ENCODE measurements around the gene DKK3.
A peak's percentile ranks its signal among the peaks of the same experiment; 100 is the strongest.

Gene DKK3

DNA sequence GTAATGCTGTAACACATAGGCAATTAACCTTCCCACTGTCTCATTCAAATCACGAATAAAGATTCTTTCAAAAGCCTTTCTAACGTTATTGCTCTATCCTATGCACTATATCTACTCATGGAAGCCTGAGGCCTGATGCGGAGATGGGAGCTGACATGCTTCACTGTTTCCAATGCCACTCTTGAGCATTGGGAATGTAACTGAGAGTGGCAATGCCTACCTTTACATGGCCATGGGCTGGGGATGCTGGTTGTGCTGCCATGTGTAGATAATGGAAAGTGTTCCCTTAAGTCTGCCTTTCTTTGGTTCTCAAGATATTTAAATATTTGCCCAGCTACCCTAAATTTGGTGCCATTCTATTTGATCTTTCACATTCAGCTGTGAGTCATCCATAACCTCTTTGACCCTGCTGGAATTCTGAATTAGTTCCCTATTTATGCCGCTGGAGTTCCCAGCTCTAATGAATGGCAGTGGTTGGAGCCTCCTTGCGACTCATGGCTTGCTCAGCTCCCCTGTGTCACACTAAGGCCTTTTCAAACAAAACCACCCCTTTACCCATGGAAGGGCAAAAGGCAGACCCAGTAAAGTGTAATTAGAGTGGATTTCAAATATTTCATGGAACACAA lies 21.4 kb upstream of the DKK3 start:
- DNase-seq = no peak

DNA sequence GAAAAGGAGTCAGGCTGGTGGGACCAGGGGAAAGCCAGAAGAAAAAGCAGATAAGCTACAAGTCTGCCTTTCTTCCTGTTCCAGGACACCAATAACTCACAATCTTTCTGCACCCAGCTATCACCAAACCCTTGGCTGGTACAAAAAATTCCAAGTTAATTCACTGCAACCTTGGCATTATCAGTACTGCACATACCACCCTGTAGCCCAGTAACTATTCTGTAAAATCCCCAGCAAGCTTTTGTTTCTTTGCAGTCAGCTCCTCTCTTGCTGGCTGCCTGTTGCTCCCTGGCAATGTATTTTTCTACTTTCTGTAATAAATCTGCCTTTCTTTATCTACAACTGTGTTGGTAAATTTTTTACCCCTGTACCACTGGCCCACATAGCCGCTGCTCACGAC lies 20.7 kb upstream of the DKK3 start:
- DNase-seq = no peak

- no peak for DNase-seq
Measured at GRCh38 chr11:12028303-12028702, 19.9 kb upstream of the DKK3 start.

DNA sequence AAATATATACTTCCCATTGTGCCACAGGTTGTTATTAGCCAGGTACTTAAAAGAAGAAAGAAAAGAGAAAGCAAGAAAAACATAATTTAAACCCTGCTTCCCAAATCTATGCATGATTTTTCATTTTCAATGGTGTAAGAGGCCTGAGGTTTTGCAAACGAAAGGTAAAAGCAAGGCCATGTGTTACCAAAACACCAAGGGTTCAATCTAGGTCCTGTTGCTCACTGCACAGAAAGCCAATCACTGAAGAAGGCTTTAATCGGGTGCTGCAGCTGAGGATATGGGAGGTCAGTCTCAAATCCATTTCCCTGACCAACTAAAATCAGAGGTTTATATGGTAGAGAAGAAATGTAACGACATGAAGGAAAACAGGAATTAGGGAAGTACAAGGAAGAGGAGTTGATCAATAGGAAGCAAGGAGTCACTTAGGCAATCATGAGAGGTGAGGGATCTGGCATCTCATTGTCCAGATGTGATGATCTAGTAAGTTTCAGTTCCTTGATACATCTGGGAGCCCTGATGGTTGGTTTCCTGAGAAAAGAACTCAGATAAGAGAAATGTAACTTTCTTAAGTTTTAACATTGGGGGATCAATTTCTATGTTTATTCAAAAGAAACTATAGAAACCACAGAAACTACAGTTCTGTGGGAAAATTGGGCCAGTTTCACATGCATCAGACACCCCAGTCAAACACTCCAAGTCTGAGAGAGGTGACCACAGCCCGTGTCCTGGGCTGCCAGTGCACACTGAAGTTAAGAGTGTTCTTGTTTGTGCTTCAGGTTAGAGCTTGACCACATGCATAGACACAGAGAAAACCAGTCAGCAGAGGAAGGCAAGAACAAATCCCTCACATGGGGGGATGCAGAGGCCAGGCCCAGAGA lies 18.1 kb upstream of the DKK3 start:
- no peak for DNase-seq

DNA sequence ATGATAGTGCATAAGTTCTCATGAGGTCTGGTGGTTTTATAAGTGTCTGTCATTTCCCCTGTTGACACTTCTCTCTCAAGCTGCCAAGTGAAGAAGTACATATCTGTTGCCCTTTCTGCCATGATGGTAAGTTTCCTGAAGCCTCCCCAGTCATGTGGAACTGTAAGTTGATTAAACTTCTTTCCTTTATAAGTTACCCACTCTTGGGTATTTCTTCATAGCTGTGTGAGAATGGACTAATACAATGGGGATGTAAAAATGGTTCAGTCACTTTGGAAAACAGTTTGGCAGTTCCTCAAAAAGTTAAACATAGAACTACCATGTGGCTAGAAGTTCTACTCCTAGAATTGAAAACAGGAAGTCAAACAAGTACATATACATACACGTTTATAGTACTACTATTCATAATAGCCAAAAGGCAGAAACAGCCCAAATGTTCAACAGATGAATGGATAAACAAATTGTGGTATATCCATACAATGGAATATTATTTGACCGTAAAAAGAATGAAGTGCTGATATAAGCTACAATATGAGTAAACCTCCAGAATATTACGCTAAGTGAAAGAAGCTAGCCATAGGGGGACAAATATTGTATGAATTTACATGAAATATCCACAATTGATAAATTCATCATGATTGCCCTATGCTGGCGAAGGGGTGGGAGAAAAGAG lies 16.0 kb upstream of the DKK3 start:
- no peak for DNase-seq

DNA sequence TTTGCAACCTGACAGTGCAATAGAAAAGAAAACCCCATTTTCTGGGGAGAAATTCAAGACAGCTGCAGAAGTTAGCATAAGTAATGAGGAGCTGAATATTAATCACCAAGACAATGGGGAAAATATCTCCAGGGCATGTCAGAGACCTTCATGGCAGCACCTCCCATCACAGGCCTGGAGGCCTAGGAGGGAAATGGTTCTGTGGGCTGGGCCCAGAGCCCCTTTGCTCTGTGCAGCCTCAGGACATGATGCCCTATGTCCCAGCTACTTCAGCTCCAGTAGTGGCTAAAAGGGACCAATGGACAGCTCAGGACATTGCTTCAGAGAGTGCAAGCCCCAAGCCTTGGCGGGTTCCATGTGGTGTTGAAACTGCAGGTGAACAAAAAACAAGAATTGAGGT lies 14.6 kb upstream of the DKK3 start:
- DNase-seq = no peak

DNA sequence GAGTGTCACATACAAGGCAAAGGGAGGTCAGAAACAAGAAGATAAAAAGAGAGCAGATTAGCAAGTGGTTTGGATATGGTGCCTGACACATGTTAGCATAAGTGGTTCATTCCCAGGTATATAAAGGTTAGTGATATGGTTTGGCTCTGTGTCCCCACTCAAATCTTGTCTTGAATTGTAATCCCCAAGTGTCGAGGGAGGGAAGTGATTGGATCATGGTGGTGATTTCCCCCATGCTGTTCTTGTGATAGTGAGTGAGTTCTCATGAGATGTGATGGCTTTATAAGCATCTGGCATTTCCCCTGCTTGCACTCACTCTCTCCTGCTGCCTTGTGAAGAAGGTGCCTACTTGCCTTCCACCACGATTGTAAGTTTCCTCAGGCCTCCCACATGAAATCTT lies 12.1 kb upstream of the DKK3 start:
- DNase-seq = no peak

DNA sequence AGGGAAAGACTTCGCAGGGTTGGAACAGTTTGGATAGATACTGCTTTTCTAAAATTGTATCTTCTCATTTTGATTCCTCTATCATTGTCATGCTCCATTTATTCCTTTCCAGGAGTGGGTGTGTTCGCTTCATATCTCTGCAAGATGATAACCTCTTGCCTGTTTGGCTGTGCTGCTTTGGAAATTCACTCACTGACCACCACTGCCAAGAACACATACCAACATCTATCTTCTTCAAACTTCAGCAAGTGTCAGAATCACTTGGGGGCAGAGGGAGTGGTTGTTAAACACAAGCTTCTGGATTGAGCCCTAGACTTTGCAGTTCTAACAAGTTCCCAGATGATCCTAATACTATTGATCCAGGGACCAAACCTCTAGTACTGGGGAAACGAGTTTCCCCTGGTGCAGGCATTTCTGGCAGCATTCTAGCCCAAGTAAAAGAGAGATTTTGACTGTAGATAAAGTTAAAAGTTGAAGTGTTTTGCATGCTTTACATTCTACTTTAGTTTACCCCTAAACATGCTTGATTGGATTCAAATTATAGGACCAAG lies 11.5 kb upstream of the DKK3 start:
- DNase-seq = no peak

DNA sequence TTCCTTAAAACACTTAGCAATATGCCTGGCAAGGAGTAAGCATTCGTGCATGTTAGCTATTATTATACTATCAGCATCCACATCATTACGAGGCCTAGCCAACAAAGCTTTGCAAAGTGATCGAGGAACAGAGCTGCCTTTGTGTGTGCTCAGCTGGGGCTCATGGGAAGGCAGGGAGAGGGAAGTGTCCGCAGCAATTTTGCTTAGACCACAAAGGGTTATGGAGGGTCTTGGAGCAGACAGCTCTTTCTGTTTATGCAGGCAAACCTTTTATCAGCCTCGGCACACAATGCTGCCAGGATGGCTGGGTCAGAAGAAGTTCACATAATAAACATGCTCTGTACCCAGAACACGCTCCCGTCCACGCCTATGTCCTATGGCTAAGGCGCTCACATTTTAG lies 10.9 kb upstream of the DKK3 start:
- no peak for DNase-seq

- no peak for DNase-seq
Measured at GRCh38 chr11:12017865-12018453, 9.5 kb upstream of the DKK3 start.

- DNase-seq = no peak
Measured at GRCh38 chr11:12017243-12017678, 8.8 kb upstream of the DKK3 start.

GRCh38 chr11:12016246-12016645 lies 7.8 kb upstream of the DKK3 start:
- DNase-seq = no peak

- no peak for DNase-seq
Measured at GRCh38 chr11:12015486-12015885, 7.1 kb upstream of the DKK3 start.

DNA sequence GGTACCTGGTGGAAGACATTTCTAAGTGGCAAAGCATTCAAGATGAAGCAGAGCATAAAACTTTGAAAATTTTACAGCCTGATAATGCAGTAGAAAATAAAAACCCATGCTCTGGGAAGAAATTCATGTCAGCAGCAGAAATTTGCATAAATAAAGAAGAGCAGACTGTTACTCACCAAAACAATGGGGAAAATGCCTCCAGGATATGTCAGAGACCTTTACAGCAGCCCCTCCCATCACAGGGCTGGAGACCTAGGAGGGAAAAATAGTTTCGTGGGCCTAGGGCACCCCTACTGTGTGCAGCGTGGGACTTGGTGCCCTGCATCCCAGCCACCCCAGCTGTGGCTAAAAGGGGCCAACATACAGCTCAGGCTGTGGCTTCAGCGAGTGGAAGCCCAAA lies 5.4 kb upstream of the DKK3 start:
- no peak for DNase-seq

DNA sequence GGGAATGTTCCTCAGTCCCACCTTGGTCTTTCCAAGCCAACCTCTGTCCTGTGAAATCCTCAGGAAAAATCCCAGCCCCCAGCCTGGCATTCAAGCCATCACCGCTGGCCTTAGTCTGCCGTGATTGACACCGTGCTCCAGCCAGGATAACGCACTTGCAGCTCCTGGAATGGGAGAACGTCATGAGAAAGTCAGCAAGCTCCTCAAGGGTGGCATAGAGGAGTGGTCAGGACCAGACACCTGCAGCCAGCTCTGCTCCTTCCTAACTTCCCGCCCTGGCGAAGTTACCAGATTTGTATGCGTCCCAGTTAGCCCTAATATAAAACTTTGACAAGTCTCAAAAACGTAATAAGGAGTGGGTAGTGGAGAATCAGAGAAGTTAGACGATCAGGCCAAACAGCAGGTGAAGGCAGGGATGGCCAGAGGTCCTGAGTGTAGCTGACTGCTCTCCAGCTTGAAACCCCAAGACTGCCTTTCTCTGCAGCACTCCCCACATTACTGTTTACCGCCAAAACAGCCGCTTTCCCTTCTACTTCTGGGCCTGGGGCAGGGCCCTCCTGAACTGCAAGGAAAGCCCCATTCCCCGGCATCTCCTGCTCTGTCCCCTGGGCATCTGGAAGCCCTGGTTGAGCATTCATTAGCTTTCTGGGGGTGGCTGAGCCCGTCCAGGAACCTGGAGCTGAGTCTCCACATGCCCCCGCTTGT lies 1.3 kb upstream of the DKK3 start:
- DNase-seq = no peak

DNA sequence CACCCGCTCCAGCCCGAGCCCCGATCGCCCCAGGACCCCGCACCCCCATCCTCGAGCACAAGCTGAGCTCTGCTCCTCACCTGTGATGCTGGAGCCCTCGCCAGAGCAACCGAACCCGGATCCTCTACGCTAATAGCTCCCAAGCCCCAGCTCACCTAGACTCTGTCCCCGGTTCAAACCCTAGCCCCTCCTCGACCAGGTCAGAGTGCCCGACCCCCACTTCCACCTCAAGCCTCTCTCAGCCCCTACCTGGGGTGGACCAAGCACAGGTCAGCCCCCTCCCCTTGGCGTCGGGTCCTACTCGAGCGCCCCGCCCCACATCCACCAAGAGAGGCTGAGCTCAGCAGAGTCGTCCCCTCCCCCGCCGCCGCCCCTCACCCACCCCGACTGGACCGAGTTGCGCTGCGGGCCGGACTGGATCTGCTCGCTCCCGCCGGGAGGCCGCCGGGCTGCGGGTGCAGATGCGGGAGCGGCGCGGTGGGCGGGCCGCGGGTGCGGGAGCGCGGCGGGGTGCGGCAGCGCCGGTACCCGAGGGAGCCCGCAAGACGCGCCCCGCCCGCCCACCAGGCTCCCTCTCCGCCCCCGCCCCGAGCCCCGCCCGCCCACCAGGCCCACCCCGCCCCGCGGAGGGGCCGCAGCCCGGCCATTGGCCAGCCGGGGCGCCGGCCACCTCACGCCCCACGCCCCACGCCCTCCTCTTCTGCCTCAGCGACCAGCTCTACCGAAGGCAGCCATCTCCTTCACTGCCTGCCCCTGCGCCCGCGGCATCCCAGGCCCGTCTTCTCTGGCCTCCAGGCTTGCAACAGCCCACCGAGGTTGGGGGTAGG lies 577 bp upstream of the DKK3 start:
- peak; percentile 51 to 52 for DNase-seq

DNA sequence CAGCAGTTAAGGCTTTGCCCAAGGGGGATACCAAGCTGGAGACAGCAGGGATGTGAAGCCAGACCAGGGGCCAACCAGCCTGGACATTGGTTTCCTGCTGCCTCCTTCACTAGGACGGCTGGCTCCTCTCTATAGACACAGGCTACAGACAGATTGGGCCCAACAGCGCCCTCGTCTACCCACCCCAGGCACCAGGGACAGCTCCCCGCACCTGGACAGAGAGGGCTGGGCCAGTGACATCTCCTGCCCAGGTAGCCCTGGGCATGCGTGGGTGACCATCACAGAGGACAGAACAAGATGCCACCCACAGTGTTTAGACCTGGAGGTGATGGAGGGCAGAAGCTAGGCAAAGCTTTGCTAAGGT lies 1.2 kb downstream of the DKK3 start:
- no peak for DNase-seq

GRCh38 chr11:12006552-12007229 lies 1.7 kb downstream of the DKK3 start:
- DNase-seq = no peak

- no peak for DNase-seq
Measured at GRCh38 chr11:12005476-12005875, 3.0 kb downstream of the DKK3 start.

GRCh38 chr11:12005061-12005460 lies 3.4 kb downstream of the DKK3 start:
- DNase-seq = no peak

DNA sequence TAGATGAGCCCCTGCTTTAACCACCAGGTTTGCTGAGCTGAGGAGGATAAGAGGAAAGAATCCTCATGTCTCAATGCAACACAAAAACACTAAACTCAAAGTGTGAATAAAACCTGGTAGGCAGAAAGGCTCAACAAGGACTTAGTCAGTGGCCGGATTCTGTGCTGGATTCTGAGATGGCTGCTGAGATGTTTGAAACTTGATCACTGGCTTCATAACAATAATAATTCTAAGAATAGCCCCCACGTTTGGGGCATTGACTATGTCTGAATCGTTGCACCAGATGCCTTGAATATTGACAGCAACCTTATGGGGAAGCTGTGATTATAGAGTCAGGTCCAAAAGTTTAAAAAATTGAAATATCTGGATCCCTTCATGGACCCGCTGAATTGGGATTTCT lies 4.6 kb downstream of the DKK3 start:
- no peak for DNase-seq

Measured in NCI-H1930 (cell line).